ENCODE data around the gene RASSF8.
A peak's percentile ranks its signal among the peaks of the same experiment; 100 is the strongest.

The RASSF8 gene

DNA sequence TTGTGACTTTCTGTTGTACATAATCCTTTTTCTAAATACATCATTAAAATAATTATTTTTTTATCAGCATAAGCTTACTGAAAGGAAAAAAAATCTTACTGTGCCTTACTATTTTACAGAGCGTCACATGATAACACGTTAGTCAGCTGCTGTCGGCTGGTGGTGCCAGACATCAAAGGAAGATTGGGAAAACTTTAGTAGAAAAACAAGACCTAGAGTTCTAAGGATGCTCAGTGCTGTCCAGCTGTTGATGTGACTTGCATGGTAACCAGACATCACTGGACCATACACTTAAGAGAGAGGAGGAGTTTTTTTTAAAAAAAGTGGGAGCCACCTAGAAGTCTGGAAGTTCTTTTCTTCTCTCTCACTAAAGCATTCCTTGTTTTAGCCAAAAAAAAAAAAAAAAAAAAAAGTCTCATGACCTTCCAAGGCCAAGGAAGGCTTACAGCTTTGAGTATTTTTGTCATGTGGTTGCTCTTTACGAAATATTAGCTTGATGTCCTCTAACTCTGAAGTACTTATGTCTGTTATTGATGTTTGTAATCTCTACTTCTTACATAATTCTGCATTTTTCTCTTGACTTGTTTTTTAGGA is 4.5 kb downstream of the RASSF8 start:
- no peak for DNase-seq

DNA sequence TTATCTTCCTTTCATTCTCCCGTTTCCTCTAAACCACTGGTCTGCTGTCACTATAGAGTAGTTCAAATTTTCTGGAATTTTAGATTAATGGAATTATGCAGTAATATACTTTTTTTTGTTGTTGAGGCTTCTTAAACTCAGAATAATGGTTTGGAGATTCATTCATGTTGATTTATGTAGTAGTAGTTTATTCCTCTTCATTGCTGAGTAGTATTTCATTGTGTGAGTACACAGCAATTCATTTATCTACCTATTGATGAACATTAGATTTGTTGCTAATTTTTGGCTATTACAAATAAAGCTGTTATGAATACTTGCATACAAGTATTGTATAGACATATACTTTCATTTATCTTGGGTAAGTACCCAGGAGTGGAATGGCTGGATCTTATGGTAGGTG is 7.2 kb downstream of the RASSF8 start:
- no peak for DNase-seq

DNA sequence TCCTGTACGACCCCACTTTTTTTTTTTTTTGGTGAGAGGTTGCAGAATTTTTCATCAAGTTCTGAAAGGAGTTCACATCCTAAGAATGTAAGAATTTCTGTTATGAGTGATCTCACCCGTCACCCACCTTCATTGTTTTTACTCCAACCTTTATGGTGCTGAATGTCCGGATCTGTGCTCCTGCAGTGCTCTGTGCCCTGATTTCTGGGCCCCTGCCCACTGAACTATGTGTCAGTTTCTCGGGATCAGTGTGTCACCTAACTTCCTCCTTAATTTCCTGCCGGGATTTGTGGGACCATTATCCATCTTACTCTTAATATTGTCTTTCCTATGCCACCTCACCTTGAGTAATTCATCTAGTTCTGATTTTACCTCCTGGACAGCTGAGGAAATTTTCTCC is 11.6 kb downstream of the RASSF8 start:
- DNase-seq: no peak

DNA sequence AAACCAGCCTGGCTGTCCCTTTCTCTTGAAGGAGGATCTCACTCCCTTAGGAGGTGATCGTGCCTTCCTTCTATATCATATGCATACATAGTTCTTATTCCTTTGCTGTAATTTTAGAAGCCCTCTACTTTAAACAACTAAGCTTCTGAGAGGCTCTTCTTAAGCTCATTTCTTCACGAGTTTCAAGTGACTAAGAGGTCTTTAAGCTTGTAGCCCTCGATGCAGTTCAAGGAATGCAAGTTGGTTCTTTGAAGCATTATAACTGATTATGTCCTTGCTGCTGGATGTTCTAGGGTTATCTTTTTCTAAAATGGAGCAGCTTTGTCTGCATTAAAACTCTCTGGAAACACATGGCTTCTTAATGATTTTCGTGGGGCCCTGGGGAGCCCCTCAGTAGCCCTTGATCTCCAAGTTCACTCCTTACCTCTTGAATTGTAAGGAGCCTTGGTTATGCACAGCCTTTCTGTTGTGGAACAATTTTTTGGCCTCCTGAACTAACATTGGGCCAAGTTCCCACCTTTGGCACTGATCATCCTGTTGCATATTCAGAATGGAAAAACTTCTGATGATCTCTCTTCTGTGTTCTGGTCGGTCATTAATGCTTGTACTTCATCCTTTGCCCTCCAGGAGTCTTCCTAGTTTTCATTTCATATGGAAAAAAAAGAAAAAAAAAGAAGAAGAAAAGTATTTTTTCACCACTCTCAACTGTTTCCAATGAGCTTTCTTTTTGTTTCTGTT is 12.6 kb downstream of the RASSF8 start:
- no peak for DNase-seq

- DNase-seq: no peak
Measured at GRCh38 chr12:25971654-25972041, 13.2 kb downstream of the RASSF8 start.

DNA sequence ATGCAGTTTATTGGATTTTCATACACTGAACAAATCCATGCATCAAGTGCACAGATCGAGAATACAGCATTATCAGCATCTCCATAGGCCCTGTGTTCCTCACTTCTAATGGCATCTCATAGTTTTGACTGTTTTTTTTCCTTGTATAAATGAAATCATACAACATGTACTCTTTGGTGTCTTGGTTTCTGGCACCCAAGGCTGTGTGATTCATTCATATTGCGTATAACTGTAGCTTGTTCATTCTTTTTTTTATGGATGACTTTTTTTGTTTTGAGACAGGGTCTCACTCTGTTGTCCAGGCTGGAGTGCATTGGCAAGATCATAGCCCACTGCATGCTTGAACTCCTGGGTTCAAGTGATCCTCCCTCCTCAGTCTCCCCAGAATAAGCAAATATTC is 14.3 kb downstream of the RASSF8 start:
- DNase-seq: no peak

GRCh38 chr12:25975179-25975578 is 16.7 kb downstream of the RASSF8 start:
- no peak for DNase-seq

GRCh38 chr12:25975682-25976081 is 17.2 kb downstream of the RASSF8 start:
- no peak for DNase-seq

DNA sequence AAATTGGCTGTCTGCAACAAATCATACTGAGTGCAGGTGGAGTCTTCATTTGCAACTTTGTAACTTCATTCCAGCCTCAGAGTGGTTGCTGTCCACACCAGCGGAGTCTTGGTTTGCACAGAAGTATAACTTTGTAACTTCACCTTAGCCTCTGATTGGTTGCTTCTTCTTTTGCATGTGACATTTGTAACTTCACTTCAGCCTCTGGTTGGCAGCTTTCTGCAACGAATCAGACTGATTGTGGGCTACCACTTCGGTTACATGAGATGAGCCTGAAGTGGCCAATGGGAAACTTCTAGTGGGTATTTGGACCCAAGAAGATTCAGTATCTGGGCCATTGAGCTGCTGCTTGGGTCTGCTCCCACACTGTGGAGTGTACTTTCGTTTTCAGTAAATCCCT is 17.8 kb downstream of the RASSF8 start:
- DNase-seq: no peak

GRCh38 chr12:25977047-25977446 is 18.6 kb downstream of the RASSF8 start:
- DNase-seq: no peak

- no peak for DNase-seq
Measured at GRCh38 chr12:25979059-25979458, 20.6 kb downstream of the RASSF8 start.

- DNase-seq: no peak
Measured at GRCh38 chr12:25979563-25979962, 21.1 kb downstream of the RASSF8 start.

DNA sequence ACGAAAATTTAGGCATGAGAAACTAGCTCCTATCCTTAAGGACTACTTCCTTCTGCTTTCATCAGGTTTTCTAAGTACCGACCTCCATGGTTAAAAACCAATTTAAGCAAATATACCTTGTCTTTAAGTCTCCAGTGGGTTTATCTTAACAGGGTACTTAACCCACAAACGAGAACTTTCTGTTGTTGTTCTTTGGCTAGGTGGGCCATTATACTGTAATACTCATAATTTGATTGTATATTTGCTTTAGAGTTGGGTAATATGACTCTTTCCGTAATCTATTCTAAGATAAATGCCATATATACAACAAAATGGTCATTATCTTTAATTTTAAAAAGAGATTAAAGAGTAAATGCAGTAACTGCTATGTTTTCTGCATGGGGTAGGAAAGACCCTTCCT is 21.6 kb downstream of the RASSF8 start:
- no peak for DNase-seq

DNA sequence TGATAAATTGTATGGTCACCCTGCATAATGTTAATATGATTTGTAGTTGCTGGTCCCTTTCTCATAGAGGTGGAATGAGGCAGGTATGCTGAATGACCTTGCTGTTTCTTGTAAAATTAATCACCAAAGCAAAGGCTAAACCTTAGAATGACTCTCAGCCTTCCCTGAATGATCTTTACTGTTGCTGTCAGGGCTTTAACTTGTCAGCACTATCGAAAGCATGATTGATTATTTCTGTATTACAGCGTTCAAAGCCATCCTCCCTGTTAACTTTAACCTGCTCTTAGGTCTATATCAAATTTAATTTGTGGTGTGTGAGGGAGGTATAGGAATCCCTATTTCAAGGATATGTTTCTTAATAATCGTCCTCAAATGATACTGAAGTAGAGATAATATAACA is 23.1 kb downstream of the RASSF8 start:
- no peak for DNase-seq

GRCh38 chr12:25982416-25982815 is 23.9 kb downstream of the RASSF8 start:
- DNase-seq: no peak

GRCh38 chr12:25983625-25984024 is 25.1 kb downstream of the RASSF8 start:
- no peak for DNase-seq

- no peak for DNase-seq
Measured at GRCh38 chr12:25984759-25985158, 26.3 kb downstream of the RASSF8 start.

GRCh38 chr12:25985316-25986175 is 27.1 kb downstream of the RASSF8 start:
- peak; percentile 40 for DNase-seq

DNA sequence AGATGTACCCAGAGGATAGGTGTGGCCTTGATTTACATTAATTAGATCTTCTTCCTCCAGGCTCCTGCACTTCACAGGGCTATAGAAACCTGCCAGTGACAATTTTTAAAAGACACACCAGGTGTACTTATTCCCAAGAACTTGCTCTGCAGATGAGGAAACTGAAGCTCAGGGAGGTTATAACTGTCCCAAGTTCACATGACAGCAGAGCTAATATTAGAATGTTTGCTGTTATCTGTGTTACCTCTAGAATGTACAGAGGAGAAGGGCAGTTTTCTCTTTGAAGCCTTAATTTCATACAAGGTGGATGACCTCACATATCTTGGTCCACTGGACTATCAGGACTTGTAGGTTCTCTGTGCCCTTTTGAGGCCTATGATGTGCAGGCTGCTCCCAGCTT is 27.7 kb downstream of the RASSF8 start:
- no peak for DNase-seq

- no peak for DNase-seq
Measured at GRCh38 chr12:25988505-25988904, 30.0 kb downstream of the RASSF8 start.

DNA sequence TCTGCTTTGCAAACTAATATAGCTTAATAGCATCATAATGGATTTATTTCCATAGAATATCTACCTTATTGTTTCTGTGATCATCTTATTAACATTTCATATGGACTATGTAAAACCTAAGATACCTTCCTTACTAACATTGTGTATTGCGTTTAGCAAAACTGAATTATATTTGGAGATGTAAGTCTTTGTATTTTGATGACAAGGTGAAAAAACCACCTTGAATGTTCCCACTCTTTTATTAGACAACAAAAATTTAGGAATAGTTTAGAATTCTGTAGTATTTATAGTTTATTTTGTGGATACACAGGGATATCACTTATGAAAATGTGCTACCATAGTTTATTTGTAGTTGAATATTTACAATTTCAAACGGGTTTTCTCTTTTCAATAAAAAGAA is 32.0 kb downstream of the RASSF8 start:
- no peak for DNase-seq

- DNase-seq: no peak
Measured at GRCh38 chr12:25992026-25992782, 33.7 kb downstream of the RASSF8 start.

Data from NCI-H1417 treated with DMSO at 0.1 percent for 48 hours (cell line).